Measurements from ENCODE around the gene SNRPA. TPM values are rescaled to one million over a fixed set of nuclear protein-coding genes. Genes with fewer than 3 reads are reported as not detected.

Gene SNRPA
- total and polyA plus RNA-seq, 5 donors from 2014 or later = 36.3 to 78.6 (median 43.8) TPM

GRCh38 chr19:40739030-40739839, 11.8 kb upstream of the SNRPA start:
- no peak for ATAC-seq (ENCODE audit: low read depth in 2 of 2)
- Mint-ChIP-seq H3K27me3 (no peaks in the 10 kb centered on the region), H3K4me3 (no peak overlapping the region), H3K36me3 (peaks cover 18% of the 10 kb centered on the region), H3K9me3 (no peaks in the 10 kb centered on the region), H3K4me1 (no peaks in the 10 kb centered on the region), H3K27ac (peak overlapping the region in 1 of 3 donors; percentile 31)
- Histone ChIP-seq H3K27me3 (ENCODE audit: control insufficient read depth, insufficient read depth, low read length) (no peaks in the 10 kb centered on the region), H3K27ac (ENCODE audit: insufficient read depth, low read length, poor library complexity, severe bottlenecking) (no peak overlapping the region), H3K4me1 (ENCODE audit: control insufficient read depth, insufficient read depth, low read length, poor library complexity, severe bottlenecking) (no peaks in the 10 kb centered on the region), H3K9me3 (ENCODE audit: control insufficient read depth in 2 of 2, low read length in 2 of 2) (no peaks in the 10 kb centered on the region), H3K36me3 (ENCODE audit: control insufficient read depth, insufficient read depth, low read length) (peaks cover 26% of the 10 kb centered on the region), H3K4me3 (ENCODE audit: low read depth, low read length) (no peak overlapping the region)
- no peak for DNase-seq

- Mint-ChIP-seq H3K27me3 (no peaks in the 10 kb centered on the region), H3K4me3 (no peak overlapping the region), H3K36me3 (peaks cover 15% of the 10 kb centered on the region), H3K9me3 (no peaks in the 10 kb centered on the region), H3K27ac (no peak overlapping the region), H3K4me1 (no peaks in the 10 kb centered on the region)
- no peak overlapping the region for H3K27ac ChIP-seq (ENCODE audit: insufficient read depth, low read length, poor library complexity, severe bottlenecking)
- H3K4me1 ChIP-seq (ENCODE audit: control insufficient read depth, insufficient read depth, low read length, poor library complexity, severe bottlenecking) = no peaks in the 10 kb centered on the region
- peaks cover 21% of the 10 kb centered on the region for H3K36me3 ChIP-seq (ENCODE audit: control insufficient read depth, insufficient read depth, low read length)
- no peak for DNase-seq
- no peaks in the 10 kb centered on the region for H3K27me3 ChIP-seq (ENCODE audit: control insufficient read depth, insufficient read depth, low read length)
- no peak overlapping the region for H3K4me3 ChIP-seq (ENCODE audit: low read depth, low read length)
- ATAC-seq (ENCODE audit: low read depth in 2 of 2) = no peak
- H3K9me3 ChIP-seq (ENCODE audit: control insufficient read depth in 2 of 2, low read length in 2 of 2) = no peaks in the 10 kb centered on the region
Observed at GRCh38 chr19:40739871-40740703, 10.9 kb upstream of the SNRPA start.

- Mint-ChIP-seq H3K27me3 (no peaks in the 10 kb centered on the region), H3K27ac (no peak overlapping the region), H3K4me3 (no peak overlapping the region)
Observed at GRCh38 chr19:40740747-40741146, 10.3 kb upstream of the SNRPA start.

GRCh38 chr19:40741527-40742390, 9.2 kb upstream of the SNRPA start:
- peak overlapping the region in 1 of 3 donors; percentile 86 for H3K27ac Mint-ChIP-seq
- no peaks in the 10 kb centered on the region for H3K27me3 Mint-ChIP-seq
- no peak overlapping the region for H3K27ac ChIP-seq (ENCODE audit: insufficient read depth, low read length, poor library complexity, severe bottlenecking)

More at GRCh38 chr19:40740747-40741146, 10.3 kb upstream of the SNRPA start:
- Histone ChIP-seq H3K9me3 (ENCODE audit: control insufficient read depth in 2 of 2, low read length in 2 of 2) (no peaks in the 10 kb centered on the region), H3K27ac (ENCODE audit: insufficient read depth, low read length, poor library complexity, severe bottlenecking) (no peak overlapping the region), H3K27me3 (ENCODE audit: control insufficient read depth, insufficient read depth, low read length) (no peaks in the 10 kb centered on the region), H3K4me3 (ENCODE audit: low read depth, low read length) (no peak overlapping the region), H3K36me3 (ENCODE audit: control insufficient read depth, insufficient read depth, low read length) (peaks cover 14% of the 10 kb centered on the region), H3K4me1 (ENCODE audit: control insufficient read depth, insufficient read depth, low read length, poor library complexity, severe bottlenecking) (no peaks in the 10 kb centered on the region)
- Mint-ChIP-seq H3K9me3 (no peaks in the 10 kb centered on the region), H3K36me3 (peaks cover 8% of the 10 kb centered on the region), H3K4me1 (no peaks in the 10 kb centered on the region)
- ATAC-seq (ENCODE audit: low read depth in 2 of 2) = no peak
- no peak for DNase-seq

GRCh38 chr19:40742477-40742876, 8.5 kb upstream of the SNRPA start:
- Histone ChIP-seq H3K27ac (ENCODE audit: insufficient read depth, low read length, poor library complexity, severe bottlenecking) (no peak overlapping the region), H3K4me3 (ENCODE audit: low read depth, low read length) (no peak overlapping the region), H3K4me1 (ENCODE audit: control insufficient read depth, insufficient read depth, low read length, poor library complexity, severe bottlenecking) (no peaks in the 10 kb centered on the region), H3K27me3 (ENCODE audit: control insufficient read depth, insufficient read depth, low read length) (no peaks in the 10 kb centered on the region), H3K36me3 (ENCODE audit: control insufficient read depth, insufficient read depth, low read length) (peaks cover 5% of the 10 kb centered on the region), H3K9me3 (ENCODE audit: control insufficient read depth in 2 of 2, low read length in 2 of 2) (no peaks in the 10 kb centered on the region)
- H3K9me3 Mint-ChIP-seq = no peaks in the 10 kb centered on the region
- no peaks in the 10 kb centered on the region for H3K4me1 Mint-ChIP-seq
- peaks cover 7% of the 10 kb centered on the region for H3K36me3 Mint-ChIP-seq
- DNase-seq = no peak
- H3K27me3 Mint-ChIP-seq = no peaks in the 10 kb centered on the region
- H3K27ac Mint-ChIP-seq = no peak overlapping the region
- no peak for ATAC-seq (ENCODE audit: low read depth in 2 of 2)
- no peak overlapping the region for H3K4me3 Mint-ChIP-seq

More at GRCh38 chr19:40741527-40742390, 9.2 kb upstream of the SNRPA start:
- H3K27me3 ChIP-seq (ENCODE audit: control insufficient read depth, insufficient read depth, low read length) = no peaks in the 10 kb centered on the region
- no peaks in the 10 kb centered on the region for H3K4me1 ChIP-seq (ENCODE audit: control insufficient read depth, insufficient read depth, low read length, poor library complexity, severe bottlenecking)
- H3K36me3 ChIP-seq (ENCODE audit: control insufficient read depth, insufficient read depth, low read length) = peaks cover 12% of the 10 kb centered on the region
- ATAC-seq (ENCODE audit: low read depth in 2 of 2) = no peak
- no peak overlapping the region for H3K4me3 ChIP-seq (ENCODE audit: low read depth, low read length)
- H3K9me3 ChIP-seq (ENCODE audit: control insufficient read depth in 2 of 2, low read length in 2 of 2) = no peaks in the 10 kb centered on the region
- H3K9me3 Mint-ChIP-seq = no peaks in the 10 kb centered on the region
- DNase-seq = no peak
- H3K36me3 Mint-ChIP-seq = peaks cover 8% of the 10 kb centered on the region
- no peaks in the 10 kb centered on the region for H3K4me1 Mint-ChIP-seq
- no peak overlapping the region for H3K4me3 Mint-ChIP-seq

- H3K4me3 ChIP-seq (ENCODE audit: low read depth, low read length) = no peak overlapping the region
- no peak overlapping the region for H3K4me3 Mint-ChIP-seq
- H3K27me3 ChIP-seq (ENCODE audit: control insufficient read depth, insufficient read depth, low read length) = no peaks in the 10 kb centered on the region
- H3K9me3 ChIP-seq (ENCODE audit: control insufficient read depth in 2 of 2, low read length in 2 of 2) = no peaks in the 10 kb centered on the region
- H3K27ac ChIP-seq (ENCODE audit: insufficient read depth, low read length, poor library complexity, severe bottlenecking) = no peak overlapping the region
- ATAC-seq (ENCODE audit: low read depth in 2 of 2) = no peak
- H3K27ac Mint-ChIP-seq = no peak overlapping the region
- H3K4me1 Mint-ChIP-seq = no peaks in the 10 kb centered on the region
- peaks cover 4% of the 10 kb centered on the region for H3K36me3 Mint-ChIP-seq
- H3K27me3 Mint-ChIP-seq = no peaks in the 10 kb centered on the region
- H3K9me3 Mint-ChIP-seq = no peaks in the 10 kb centered on the region
- no peaks in the 10 kb centered on the region for H3K4me1 ChIP-seq (ENCODE audit: control insufficient read depth, insufficient read depth, low read length, poor library complexity, severe bottlenecking)
- DNase-seq = no peak
- H3K36me3 ChIP-seq (ENCODE audit: control insufficient read depth, insufficient read depth, low read length) = peaks cover 3% of the 10 kb centered on the region
Observed at GRCh38 chr19:40742886-40743285, 8.1 kb upstream of the SNRPA start.

GRCh38 chr19:40743926-40744325, 7.1 kb upstream of the SNRPA start:
- Mint-ChIP-seq H3K4me1 (peaks cover 0 to 2% (median 0%) of the 10 kb centered on the region in 4 donors), H3K27me3 (no peaks in the 10 kb centered on the region), H3K9me3 (no peaks in the 10 kb centered on the region), H3K4me3 (peak overlapping the region in 1 of 4 donors; percentile 90), H3K36me3 (peaks cover under 1% of the 10 kb centered on the region), H3K27ac (no peak overlapping the region)
- H3K9me3 ChIP-seq (ENCODE audit: control insufficient read depth in 2 of 2, low read length in 2 of 2) = no peaks in the 10 kb centered on the region
- no peaks in the 10 kb centered on the region for H3K27me3 ChIP-seq (ENCODE audit: control insufficient read depth, insufficient read depth, low read length)
- no peaks in the 10 kb centered on the region for H3K4me1 ChIP-seq (ENCODE audit: control insufficient read depth, insufficient read depth, low read length, poor library complexity, severe bottlenecking)
- no peaks in the 10 kb centered on the region for H3K36me3 ChIP-seq (ENCODE audit: control insufficient read depth, insufficient read depth, low read length)
- no peak overlapping the region for H3K27ac ChIP-seq (ENCODE audit: insufficient read depth, low read length, poor library complexity, severe bottlenecking)
- DNase-seq = no peak
- no peak for ATAC-seq (ENCODE audit: low read depth in 2 of 2)
- H3K4me3 ChIP-seq (ENCODE audit: low read depth, low read length) = no peak overlapping the region

All from CD4-positive, CD25-positive, alpha-beta regulatory T cell (primary cell).